Upper lobe of right lung (tissue), 1 donor: ENCODE measurements around the gene ZNF774. TPM values are rescaled to one million over a fixed set of nuclear protein-coding genes. Genes with fewer than 3 reads are reported as not detected.

ENCODE experiments used
- ATAC-seq: fragments of 200-7000 bp; cut with Tn5 transposase; one replicate; pipeline ENCODE4 v1.9.1; 2020; ENCODE audit warnings: mild to moderate bottlenecking, moderate library complexity
- DNase-seq: peaks from one replicate; pipeline ENCODE4 v3.0.0-alpha.2; 2020
- H3K27ac ChIP-seq: fragments of 200-600 bp; one replicate; pipeline ENCODE4 v1.8.0; 2022
- H3K27me3 ChIP-seq: fragments of 200-600 bp; one replicate; pipeline ENCODE4 v1.8.0; 2022; ENCODE audit warnings: mild to moderate bottlenecking
- H3K36me3 ChIP-seq: fragments of 200-600 bp; one replicate; pipeline ENCODE4 v1.8.0; 2022
- H3K4me1 ChIP-seq: fragments of 200-600 bp; one replicate; pipeline ENCODE4 v1.8.0; 2022
- H3K4me3 ChIP-seq: fragments of 200-600 bp; one replicate; pipeline ENCODE4 v1.8.0; 2022; ENCODE audit warnings: mild to moderate bottlenecking
- H3K9me3 ChIP-seq: fragments of 200-600 bp; one replicate; pipeline ENCODE4 v1.8.0; 2022
- intact Hi-C: fragments of 100-400 bp; cut with DNase I; formaldehyde crosslinking; loops from one replicate; pipeline ENCODE4 v1.11.0; 2022
- total RNA-seq: library from RNA; stranded (reverse); fragmentation: NEBNext Ultra II Directional; extraction: Animal tissue kit (Norgen Biotek cat#: 25700); gene quantifications from one replicate; pipeline ENCODE4 v1.2.1, GENCODE V29; 2021
- TF ChIP-seq, protein P1 (sequence below): fragments of 200-600 bp; IDR thresholded peaks from one replicate; pipeline ENCODE4 v1.8.0; 2022; ENCODE audit warnings: antibody characterized with exemption
- donor health status: DM: no; HTN: yes; CAD: no; lungs with severe emphysema.

ZNF774 gene
- total RNA-seq, 1 donor from 2014 or later = 3.6 TPM

- no peak overlapping the region for H3K27ac ChIP-seq
- ATAC-seq (no peak), DNase-seq (no peak)
These were observed 6.3 kb downstream of the ZNF774 start for GRCh38 chr15:90358124-90359033.

GRCh38 chr15:90360746-90361145 lies 8.7 kb downstream of the ZNF774 start:
- no peak overlapping the region for H3K4me3 ChIP-seq
- H3K36me3 ChIP-seq = no peaks in the 10 kb centered on the region
- H3K27me3 ChIP-seq = no peaks in the 10 kb centered on the region
- no peaks in the 10 kb centered on the region for H3K9me3 ChIP-seq
- no peak overlapping the region for H3K27ac ChIP-seq
- DNase-seq (no peak), ATAC-seq (no peak)
- TF ChIP-seq, protein P1, sequence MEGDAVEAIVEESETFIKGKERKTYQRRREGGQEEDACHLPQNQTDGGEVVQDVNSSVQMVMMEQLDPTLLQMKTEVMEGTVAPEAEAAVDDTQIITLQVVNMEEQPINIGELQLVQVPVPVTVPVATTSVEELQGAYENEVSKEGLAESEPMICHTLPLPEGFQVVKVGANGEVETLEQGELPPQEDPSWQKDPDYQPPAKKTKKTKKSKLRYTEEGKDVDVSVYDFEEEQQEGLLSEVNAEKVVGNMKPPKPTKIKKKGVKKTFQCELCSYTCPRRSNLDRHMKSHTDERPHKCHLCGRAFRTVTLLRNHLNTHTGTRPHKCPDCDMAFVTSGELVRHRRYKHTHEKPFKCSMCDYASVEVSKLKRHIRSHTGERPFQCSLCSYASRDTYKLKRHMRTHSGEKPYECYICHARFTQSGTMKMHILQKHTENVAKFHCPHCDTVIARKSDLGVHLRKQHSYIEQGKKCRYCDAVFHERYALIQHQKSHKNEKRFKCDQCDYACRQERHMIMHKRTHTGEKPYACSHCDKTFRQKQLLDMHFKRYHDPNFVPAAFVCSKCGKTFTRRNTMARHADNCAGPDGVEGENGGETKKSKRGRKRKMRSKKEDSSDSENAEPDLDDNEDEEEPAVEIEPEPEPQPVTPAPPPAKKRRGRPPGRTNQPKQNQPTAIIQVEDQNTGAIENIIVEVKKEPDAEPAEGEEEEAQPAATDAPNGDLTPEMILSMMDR = no peak
- H3K4me1 ChIP-seq = peaks cover 15% of the 10 kb centered on the region
- intact Hi-C loops = loop anchor here (5.0 kb wide), 1 partner anchor 122 kb away; no protein-coding TSS in a partner anchor

More at GRCh38 chr15:90358124-90359033, 6.3 kb downstream of the ZNF774 start:
- no peaks in the 10 kb centered on the region for H3K36me3 ChIP-seq
- intact Hi-C loops = no loop called here
- H3K4me3 ChIP-seq = no peak overlapping the region
- no peaks in the 10 kb centered on the region for H3K27me3 ChIP-seq
- no peaks in the 10 kb centered on the region for H3K9me3 ChIP-seq
- TF ChIP-seq, protein P1 = no peak
- peaks cover 15% of the 10 kb centered on the region for H3K4me1 ChIP-seq

DNA sequence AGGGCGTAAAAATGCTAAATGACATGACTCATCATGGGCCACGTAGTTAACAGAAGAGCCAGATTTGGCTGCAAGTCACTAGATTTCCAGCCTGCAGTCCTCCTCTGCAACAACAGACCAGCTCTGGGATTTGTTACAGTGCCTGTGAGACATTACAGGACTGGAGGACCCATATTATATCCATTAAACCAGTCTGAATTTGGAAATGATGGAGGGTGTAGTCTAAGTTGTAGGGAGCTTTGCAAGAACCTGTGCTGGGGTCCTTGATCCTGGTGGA lies 10.8 kb downstream of the ZNF774 start:
- peaks cover 22% of the 10 kb centered on the region for H3K4me1 ChIP-seq
- no peak overlapping the region for H3K27ac ChIP-seq
- DNase-seq (no peak), ATAC-seq (no peak)
- H3K36me3 ChIP-seq = no peaks in the 10 kb centered on the region
- intact Hi-C loops = loop anchor here (5.0 kb wide), 1 partner anchor 119 kb away; no protein-coding TSS in a partner anchor
- no peak overlapping the region for H3K4me3 ChIP-seq
- H3K9me3 ChIP-seq = no peaks in the 10 kb centered on the region
- H3K27me3 ChIP-seq = no peaks in the 10 kb centered on the region
- TF ChIP-seq, protein P1 = no peak

DNA sequence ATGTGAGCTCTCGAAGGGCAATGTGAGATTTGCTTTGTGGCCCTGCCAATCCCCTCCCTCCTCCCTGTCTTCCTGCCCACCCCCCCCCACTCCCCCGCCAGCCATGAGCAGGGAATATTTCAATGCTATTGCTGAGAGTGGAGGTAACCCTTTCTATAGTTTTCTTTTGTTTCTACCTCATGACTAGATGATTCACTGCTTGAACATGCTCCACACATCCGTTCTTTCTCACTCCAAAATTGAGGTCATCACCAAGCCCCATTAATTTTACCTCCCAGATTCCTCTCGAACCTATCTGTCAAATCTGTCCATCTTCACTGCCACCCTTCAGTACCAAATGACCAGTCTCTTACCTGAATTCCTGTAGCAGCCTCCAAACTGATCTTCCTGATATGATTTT lies 12.2 kb downstream of the ZNF774 start:
- ATAC-seq (no peak), DNase-seq (no peak)
- Histone ChIP-seq H3K4me1 (peaks cover 27% of the 10 kb centered on the region), H3K27me3 (no peaks in the 10 kb centered on the region), H3K4me3 (no peak overlapping the region), H3K27ac (no peak overlapping the region), H3K9me3 (no peaks in the 10 kb centered on the region), H3K36me3 (no peaks in the 10 kb centered on the region)
- TF ChIP-seq, protein P1 = no peak
- intact Hi-C loops = loop anchor here (5.0 kb wide), 1 partner anchor 118 kb away; no protein-coding TSS in a partner anchor

DNA sequence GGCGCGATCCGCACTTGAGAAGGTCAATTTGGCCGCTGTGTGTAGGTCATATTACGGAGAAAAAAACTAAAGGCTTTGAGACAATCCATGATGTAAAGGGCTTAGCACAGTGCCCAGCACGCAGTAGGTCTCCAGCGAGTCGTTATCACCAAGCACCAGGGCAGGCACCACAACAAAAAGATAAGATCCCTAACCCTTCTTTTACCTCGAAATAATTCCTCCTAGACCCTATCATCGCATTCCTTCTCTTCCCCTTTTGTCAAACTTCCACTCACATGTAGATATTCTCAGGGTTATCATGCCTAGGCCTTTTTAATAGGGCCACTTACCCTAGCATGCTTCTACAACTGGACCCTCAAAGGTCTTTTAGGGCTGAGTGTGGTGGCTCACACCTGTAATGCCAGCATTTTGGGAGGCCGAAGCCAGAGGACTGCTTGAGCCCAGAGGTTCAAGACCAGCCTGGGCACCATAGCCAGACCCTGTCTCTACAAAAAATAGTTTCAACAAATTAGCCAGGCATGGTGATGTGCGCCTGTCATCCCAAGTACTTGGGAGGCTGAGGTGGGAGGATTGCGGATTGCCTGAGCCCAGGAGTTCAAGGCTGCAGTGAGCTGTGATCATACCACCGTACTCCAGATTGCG lies 13.5 kb downstream of the ZNF774 start:
- H3K4me3 ChIP-seq = no peak overlapping the region
- DNase-seq (no peak), ATAC-seq (no peak)
- no peak overlapping the region for H3K27ac ChIP-seq
- H3K9me3 ChIP-seq = no peaks in the 10 kb centered on the region
- intact Hi-C loops = no loop called here
- TF ChIP-seq, protein P1 = no peak
- H3K36me3 ChIP-seq = no peaks in the 10 kb centered on the region
- H3K27me3 ChIP-seq = no peaks in the 10 kb centered on the region
- peaks cover 27% of the 10 kb centered on the region for H3K4me1 ChIP-seq
